SH-SY5Y (cell line): ENCODE data around the gene ZSCAN16.

ENCODE experiments used
- GATA2 ChIP-seq: IDR thresholded peaks from 2 replicates; pipeline ENCODE4 v1.6.1; 2011; ENCODE audit warnings: mild to moderate bottlenecking, low read depth, low read length
- GATA3 ChIP-seq: IDR thresholded peaks from 2 replicates; pipeline ENCODE4 v1.6.1; 2011; ENCODE audit warnings: low read depth, mild to moderate bottlenecking, low read length, moderate library complexity

- no peak for TF ChIP-seq GATA2
- TF ChIP-seq GATA3: no peak
Measured at GRCh38 chr6:28167068-28167467, 42.7 kb downstream of the ZSCAN16 start.
